H4 (cell line): ENCODE measurements around the gene NR1H2. TPM values are rescaled to one million over a fixed set of nuclear protein-coding genes. Genes with fewer than 3 reads are reported as not detected.
"Not testable (repeated sequence)": the region's sequence is repeated elsewhere in the genome, so short reads cannot be mapped to it uniquely, and the experiment has no call there.

Experiments
- DNase-seq: peaks from one replicate; pipeline ENCODE4 v3.0.0-alpha.2; 2015; ENCODE audit warnings: low spot score
- total RNA-seq: library from RNA; depleted of rRNA; stranded (reverse); fragments of >200 nt; shearing (Covaris generic); gene quantifications from 2 replicates; pipeline ENCODE4 v1.2.3, GENCODE V29; 2014

Gene NR1H2
- total RNA-seq, 1 experiment from 2014 or later, result 79.5 TPM

GRCh38 chr19:50378169-50378862 is 2.1 kb downstream of the NR1H2 start:
- no peak for DNase-seq

- no peak for DNase-seq
These were observed 2.6 kb downstream of the NR1H2 start for GRCh38 chr19:50378863-50379236.

GRCh38 chr19:50379602-50380001 is 3.3 kb downstream of the NR1H2 start:
- no peak for DNase-seq

GRCh38 chr19:50380137-50380536 is 3.9 kb downstream of the NR1H2 start:
- no peak for DNase-seq

- no peak for DNase-seq
These were observed 4.5 kb downstream of the NR1H2 start for GRCh38 chr19:50380751-50381151.

- DNase-seq, result no peak
These were observed 5.8 kb downstream of the NR1H2 start for GRCh38 chr19:50381881-50382729.

- no peak for DNase-seq
These were observed 7.0 kb downstream of the NR1H2 start for GRCh38 chr19:50383001-50383851.

GRCh38 chr19:50383852-50384684 is 7.8 kb downstream of the NR1H2 start, which contains the start of gene POLD1:
TSS of gene POLD1 (plus strand) at chr19:50384347. CDS start at chr19:50398852, 14,505 bp downstream.
- DNase-seq, result peak; percentile 100

DNA sequence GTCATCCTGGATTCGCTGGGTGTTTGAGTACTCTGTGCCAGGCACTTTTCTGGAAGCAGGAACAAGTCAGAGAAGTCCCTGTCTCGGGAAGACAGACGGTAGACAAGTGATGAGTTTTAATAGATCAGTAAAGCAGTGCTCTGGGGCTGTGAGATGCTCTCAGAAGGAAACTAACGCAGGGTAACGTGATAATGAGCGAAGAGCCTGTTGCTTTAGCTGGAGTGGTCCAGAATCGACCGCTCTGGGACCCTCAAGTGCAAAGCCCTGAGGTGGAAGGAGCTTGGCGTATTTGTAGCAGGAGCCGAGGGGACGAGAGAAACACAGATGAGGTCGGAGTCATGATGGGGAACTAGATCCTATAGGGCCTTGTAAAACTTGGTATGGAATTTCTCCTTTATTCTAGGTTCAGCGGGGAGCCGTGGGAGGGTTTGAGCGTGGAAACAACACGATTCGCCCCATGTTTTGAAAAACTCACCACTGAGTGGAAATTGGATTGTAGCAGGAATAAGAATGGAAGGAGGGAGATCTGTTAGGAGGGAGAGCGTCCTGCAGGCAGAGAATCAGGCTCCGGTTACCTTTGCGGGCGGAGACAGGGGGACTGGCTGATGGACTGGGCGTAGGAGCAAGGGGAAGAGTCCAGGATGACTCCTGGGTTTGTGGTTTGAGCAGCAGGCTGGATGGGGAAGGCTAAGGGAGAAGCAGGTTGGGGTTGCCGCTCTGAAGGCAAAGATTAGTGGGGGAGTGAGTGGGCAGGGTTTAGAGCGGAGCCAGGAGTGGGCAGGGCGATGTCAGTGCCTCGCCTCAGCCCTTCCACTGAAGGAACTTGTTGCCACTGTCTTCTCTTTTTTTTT is 8.7 kb downstream of the NR1H2 start:
- DNase-seq, result no peak

DNA sequence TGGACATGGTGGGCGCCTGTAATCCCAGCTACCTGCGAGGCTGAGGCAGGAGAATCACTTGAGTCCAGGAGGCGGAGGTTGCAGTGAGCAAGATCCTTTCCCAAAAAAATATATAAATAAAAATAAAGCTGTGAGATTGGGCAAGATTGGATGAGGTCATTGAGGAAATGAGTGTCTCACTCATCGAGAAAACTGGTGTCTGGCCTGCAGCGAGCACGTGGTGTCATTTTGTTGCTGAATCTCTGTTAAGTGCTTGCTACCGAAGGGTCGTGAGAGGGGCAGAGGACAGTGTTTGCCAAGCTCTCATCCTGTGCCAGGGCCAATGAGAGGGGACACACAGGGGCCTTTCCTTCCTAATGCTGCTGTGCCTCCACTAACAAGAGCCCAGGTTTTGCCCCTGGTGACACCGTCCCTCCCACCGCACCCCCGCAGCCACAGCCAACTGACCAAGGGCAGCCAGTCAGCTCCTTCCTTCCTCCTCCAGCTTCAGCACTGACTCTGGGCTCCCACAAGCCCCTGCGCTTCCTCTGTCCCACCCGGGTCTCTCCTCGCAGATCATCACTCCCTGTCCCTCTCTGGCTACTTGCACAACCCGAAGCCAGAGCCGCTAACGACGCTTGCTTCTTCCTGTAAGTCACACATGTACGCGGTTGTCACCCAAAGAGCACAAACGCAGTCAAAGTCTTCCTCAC is 11.1 kb downstream of the NR1H2 start:
- no peak for DNase-seq

- no peak for DNase-seq
These were observed 11.6 kb downstream of the NR1H2 start for GRCh38 chr19:50387868-50388245.

DNA sequence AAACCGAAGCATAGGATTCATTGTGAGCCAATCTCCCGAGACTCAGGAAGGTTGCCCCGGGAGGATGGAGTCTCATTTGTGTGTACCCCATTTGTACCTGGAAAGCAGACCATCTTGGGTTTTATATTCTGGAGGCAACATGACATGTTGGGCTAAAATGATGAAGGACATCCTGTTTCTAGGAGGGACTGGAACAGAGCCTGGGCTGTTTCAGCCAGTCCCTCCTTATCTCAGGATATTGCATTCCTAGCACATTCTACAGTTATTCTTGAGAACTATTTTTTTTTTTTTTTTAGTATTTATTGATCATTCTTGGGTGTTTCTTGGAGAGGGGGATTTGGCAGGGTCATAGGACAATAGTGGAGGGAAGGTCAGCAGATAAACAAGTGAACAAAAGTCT is 14.0 kb downstream of the NR1H2 start:
- DNase-seq, result not testable (repeated sequence)

GRCh38 chr19:50390952-50391351 is 14.7 kb downstream of the NR1H2 start:
- not testable (repeated sequence) for DNase-seq

GRCh38 chr19:50392759-50393158 is 16.5 kb downstream of the NR1H2 start:
- no peak for DNase-seq

DNA sequence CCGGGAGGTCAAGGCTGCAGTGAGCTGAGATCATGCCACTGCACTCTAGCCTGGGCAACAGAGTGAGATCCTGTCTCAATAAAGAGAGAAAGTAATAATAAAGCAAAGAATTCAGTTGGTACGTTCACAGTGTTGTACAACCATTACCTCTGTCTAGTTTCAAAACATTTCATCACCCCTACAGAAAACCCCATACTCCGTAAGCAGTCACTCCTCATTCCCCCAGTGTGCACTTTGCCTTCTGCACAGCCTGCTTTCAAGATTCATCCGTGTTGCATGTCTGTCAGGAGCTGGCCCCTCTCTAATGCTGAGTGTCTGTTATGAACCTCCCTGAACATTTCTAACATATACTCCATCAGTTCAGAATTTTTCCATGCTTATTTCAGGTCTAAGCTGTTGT is 17.3 kb downstream of the NR1H2 start:
- no peak for DNase-seq

- no peak for DNase-seq
These were observed 17.8 kb downstream of the NR1H2 start for GRCh38 chr19:50394017-50394416.

DNA sequence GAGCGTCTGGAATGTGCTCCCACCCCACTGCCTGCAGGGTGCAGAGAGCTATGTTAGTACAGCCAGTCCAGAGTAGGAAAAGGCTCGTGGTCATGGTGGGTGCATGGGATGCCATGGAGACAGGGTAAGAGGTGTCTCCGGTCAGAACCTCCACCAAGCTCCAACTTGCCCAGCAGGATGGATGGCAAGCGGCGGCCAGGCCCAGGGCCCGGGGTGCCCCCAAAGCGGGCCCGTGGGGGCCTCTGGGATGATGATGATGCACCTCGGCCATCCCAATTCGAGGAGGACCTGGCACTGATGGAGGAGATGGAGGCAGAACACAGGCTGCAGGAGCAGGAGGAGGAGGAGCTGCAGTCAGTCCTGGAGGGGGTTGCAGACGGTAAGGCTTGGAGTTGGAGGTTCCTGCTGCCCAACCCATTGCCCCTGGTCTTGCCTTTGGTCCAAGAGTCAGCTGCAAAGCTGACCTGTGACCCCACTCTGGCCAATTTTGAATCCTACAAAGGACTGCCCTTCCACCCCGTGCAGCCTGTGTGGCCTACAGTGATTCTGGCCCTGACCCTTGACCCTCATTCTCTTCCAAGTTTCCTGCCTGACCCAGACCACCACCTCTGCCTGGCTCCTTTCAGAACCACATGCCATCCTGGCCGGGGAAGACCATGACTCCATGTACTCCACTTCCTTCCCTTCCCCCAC is 22.6 kb downstream of the NR1H2 start:
- DNase-seq, result no peak

- no peak for DNase-seq
These were observed 23.1 kb downstream of the NR1H2 start for GRCh38 chr19:50399368-50399745.
